ENCODE data around the gene PDCD2L.
"Not testable (repeated sequence)": the region's sequence is repeated elsewhere in the genome, so short reads cannot be mapped to it uniquely, and the experiment has no call there.

Gene PDCD2L

GRCh38 chr19:34375598-34375997 is 28.6 kb upstream of the PDCD2L start:
- DNase-seq: no peak

GRCh38 chr19:34380639-34381241 is 23.5 kb upstream of the PDCD2L start:
- no peak for DNase-seq

DNA sequence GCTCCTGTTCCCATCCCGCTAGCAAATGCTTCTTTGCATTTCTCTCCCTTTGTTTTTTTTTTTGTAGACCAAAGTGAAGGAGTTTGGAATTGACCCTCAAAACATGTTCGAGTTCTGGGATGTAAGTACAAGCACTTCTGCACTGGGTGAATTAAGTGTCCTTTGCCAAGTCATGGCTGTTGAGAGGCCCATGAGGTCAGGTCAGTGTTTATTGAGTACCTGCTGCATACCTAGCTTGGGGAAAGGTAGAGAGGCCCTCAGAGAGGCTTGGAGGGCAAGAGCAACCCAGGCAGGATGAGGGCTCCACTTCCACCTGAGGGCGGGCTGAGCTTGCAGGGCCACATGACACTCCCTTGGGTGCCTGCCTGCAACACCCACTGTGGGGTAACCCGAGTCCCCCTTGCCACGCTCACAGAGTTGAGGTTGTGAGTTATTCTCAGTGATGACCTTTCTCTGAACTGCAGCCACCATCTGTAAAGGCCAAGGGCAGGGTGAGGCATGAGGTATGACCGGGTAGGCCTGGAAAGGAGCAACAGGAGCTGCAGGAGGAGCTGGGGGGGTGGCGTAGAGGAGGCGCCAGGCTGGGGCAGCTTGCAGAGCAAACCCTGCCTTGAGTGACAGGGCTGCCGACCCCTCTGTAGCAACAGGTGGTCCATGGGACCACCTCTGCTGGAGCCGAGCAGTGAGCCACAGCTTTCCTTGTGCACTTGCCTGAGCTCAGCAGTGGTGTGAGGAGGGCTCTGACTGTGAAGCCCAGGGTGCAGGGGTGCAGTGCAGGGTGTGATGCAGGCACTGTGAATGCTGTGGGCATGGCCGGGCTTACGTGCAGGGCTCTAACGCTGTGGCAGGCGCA is 22.6 kb upstream of the PDCD2L start:
- no peak for DNase-seq

GRCh38 chr19:34382471-34382870 is 21.7 kb upstream of the PDCD2L start:
- DNase-seq: no peak

DNA sequence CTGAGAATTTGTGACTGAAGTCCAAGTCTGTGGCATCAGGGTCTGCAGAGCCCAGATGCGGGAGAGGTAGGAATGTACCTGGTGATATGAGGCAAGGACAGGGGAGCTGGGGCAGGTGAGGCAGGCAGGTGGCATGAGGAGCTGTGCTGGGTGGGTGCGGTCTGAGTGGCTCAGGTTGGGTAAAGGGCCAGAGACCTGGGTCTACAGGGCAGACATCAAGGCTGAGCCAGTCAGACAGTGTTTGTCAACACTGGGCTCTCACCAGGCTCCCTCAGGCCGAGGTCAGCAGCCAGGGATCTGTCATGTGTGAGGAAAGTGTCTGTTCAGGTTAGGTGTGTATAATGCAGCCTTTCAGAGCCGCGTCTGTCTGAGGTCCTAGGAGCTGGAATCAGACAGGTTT is 20.6 kb upstream of the PDCD2L start:
- DNase-seq: no peak

DNA sequence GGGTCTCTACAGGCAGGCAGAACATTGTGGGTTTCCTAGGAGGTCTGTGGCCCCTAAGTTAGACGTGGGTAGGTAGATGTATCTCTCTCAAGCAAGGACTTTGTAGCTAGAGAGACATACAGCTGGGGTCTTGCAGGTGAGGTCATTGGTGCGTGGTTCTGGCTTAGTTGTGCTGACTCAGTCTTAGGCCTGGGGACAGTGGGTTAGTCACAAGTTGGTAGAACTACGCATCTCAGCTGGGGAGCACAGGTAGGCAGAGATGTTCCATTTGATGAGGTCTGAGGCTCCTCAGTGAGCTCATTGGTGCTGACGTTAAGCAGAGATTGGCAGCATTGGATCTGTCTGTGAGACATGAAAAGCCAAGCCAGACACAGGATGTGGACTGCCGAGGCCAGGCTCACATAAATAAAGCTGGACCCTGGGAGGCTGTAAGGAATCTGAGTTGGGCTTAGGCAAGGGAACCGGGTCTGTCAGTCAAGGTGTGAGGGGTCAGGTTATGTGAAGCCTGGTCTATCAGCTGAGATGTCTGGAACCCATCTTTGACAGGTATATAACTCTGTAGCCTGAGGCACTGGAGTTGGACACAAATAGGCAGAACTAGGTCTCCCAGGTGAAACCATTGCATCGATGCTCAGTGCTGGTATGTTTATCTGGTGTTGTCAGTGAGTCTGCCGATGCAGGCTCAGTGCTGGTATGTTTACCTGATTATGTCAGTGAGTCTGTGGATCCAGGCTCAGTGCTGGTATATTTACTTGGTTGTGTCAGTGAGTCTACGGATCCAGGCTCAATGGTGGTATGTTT is 17.4 kb upstream of the PDCD2L start:
- DNase-seq: no peak

GRCh38 chr19:34387446-34387810 is 16.8 kb upstream of the PDCD2L start:
- no peak for DNase-seq

DNA sequence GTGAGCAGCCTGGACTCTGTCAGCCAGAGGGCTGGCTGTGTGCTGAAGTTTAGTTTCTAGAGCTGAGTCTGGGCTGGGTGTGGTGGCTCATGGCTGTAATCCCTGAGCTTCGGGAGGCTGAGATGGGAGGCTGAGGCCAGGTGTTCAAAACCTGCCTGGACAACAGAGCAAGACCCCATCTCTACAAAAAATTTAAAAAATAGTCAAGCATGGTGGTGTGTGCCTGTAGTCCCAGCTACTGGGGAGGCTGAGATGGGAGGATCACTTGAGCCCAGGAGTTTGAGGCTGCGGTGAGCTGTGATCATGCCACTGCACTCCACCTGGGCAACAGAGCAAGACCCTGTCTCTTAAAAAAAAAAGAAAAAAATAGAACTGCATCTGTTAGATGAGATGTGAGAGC is 15.5 kb upstream of the PDCD2L start:
- DNase-seq: not testable (repeated sequence)

DNA sequence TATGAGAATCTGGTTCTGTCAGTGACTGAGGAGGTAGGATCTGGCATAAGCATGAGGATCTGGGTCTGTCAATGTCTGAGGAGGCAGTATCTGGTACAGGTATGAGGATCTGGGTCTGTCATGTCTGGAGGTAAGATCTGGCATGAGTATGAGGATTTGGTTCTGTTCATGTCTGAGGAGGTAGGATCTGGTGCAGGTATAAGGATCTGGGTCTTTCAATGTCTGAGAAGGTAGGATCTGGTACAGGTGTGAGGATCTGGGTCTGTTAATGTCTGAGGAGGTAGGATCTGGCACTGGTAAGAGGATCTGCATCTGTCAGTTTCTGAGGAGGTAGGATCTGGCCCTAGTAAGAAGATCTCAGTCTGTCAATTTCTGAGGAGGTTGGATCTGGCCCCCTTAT is 12.4 kb upstream of the PDCD2L start:
- no peak for DNase-seq

DNA sequence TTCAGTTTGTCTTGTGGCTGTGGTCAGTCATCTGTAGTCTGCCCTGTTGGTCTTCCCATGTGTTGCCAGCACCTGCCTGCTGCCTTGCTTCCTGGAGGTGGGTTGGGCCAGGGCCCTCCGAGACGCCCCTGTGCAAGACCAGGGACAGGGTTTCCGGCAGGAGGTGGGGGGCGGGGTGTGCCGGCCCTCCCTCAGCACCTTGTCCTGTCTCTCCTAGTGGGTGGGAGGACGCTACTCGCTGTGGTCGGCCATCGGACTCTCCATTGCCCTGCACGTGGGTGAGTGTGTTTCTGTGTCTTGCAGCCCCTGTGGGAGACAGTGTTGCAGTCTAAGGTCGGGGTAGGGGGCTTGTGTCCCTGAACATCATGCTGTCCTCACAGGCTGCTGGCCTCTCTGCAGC is 11.2 kb upstream of the PDCD2L start:
- no peak for DNase-seq

- no peak for DNase-seq
Measured at GRCh38 chr19:34393629-34394028, 10.6 kb upstream of the PDCD2L start.

- no peak for DNase-seq
Measured at GRCh38 chr19:34397853-34398252, 6.3 kb upstream of the PDCD2L start.

DNA sequence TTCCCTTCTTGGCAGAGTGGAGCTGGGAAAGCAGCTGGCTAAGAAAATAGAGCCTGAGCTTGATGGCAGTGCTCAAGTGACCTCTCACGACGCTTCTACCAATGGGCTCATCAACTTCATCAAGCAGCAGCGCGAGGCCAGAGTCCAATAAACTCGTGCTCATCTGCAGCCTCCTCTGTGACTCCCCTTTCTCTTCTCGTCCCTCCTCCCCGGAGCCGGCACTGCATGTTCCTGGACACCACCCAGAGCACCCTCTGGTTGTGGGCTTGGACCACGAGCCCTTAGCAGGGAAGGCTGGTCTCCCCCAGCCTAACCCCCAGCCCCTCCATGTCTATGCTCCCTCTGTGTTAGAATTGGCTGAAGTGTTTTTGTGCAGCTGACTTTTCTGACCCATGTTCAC is 4.3 kb upstream of the PDCD2L start:
- DNase-seq: no peak

DNA sequence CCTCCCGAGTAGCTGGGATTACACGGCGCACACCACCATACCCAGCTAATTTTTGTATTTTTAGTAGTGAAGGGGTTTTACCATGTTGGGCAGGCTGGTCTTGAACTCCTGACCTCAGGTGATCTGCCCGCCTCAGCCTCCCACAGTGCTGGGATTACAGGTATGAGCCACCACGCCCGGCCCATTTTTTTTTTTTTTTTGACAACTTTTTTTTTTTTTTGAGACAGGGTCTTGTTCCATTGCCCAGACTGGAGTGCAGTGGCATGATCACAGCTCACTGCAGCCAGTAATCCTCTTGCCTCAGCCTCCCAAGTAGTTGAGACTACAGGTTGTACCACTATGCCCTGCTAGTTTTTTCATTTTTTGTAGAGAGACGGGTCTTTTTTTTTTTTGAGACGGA is 3.4 kb upstream of the PDCD2L start:
- not testable (repeated sequence) for DNase-seq

DNA sequence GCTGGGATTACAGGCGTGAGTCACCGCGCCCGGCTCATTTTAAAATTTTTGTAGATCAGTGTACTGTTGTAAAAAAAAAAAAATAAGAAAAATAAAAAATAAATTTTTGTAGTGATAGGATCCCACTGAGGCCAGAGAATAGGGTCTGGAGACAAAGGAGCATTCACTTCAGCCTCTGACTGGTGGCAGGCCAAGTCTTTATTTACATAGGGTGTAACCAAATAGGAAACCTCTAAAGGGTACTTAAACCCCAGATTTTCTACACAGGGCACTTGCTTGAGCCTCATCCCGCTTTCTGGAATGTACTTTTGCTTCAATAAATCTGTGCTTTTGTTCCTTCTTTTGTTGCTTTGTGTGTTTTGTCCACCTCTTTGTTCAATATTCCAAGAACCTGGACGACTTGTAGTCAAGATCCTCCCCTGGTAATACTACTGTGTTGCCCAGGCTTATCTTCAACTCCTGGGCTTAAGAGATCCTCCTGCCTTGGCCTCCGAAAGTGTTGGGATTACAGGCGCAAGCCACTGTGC is 2.1 kb upstream of the PDCD2L start:
- DNase-seq: no peak

- DNase-seq: no peak
Measured at GRCh38 chr19:34403784-34404108, 453 bp upstream of the PDCD2L start.

DNA sequence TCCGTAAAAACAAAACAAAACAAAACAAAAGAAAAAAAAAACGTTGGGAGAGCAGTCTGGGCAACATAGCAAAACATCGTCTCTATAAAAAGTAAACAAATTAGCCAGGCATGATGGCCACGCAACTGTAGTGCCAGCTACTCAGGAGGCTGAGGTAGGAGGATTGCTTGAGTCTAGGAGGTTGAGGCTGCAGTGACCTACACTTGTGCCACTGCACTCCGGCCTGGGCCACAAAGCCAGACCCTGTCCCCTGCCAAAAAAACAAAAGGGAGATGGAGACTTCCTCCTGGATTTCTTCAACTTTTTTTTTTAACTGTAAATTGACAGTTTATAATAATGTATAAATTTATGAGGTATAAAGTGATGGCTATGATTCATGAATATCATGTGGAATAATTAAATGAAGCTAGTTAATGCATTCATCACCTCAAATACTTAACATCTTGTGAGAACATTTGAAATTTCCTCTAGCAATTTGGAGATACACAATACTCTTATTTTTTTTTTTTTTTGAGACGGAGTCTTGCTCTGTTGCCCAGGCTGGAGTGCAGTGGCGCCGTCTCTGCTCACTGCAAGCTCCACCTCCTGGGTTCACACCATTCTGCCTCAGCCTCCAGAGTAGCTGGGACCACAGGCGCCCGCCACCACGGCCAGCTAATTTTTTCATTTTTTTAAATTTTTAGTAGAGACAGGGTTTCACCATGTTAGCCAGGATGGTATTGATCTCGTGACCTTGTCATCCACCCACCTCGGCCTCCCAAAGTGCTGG is 1.9 kb downstream of the PDCD2L start:
- no peak for DNase-seq

GRCh38 chr19:34408411-34408810 is 4.2 kb downstream of the PDCD2L start:
- DNase-seq: no peak

DNA sequence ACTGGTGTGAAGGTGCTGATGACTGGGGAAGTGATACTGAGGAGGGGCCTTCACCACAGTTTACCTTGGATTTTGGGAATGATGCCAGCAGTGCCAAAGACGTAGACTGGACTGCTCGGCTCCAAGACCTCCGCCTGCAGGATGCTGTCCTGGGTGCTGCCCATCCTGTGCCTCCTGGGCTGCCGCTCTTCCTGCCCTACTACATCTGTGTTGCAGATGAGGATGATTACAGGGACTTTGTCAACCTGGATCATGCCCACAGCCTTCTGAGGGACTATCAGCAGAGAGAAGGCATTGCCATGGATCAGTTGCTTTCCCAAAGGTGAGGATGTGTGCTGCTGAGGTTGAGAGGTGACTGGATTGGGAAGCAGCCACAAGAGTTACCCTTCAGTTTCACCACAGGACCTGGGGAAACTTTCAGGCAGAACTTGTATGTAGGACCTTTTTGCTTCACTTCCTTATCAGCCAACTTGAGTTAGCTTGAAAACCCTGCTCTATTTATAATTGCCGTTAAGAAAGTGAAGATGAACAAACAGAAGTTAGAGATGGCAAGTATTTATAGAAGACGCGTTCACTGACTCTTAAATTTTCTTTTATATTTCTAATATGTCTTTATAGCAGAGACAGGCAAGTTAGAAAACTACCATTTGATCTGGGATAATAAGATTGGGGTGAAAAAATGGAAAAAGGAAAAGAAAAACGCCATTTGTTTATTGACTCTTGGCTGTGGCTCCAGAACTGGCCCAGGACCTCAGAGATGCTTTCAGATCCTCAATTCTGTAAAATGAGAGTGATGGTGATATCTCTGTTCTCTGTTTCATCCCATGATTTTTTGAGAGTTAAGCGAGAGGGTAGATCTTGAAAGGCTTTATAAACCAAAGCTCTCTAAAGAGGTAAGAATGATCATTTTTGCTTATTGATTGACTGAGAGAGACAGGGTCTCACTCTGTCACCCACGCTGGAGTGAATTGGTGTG is 5.3 kb downstream of the PDCD2L start:
- no peak for DNase-seq

DNA sequence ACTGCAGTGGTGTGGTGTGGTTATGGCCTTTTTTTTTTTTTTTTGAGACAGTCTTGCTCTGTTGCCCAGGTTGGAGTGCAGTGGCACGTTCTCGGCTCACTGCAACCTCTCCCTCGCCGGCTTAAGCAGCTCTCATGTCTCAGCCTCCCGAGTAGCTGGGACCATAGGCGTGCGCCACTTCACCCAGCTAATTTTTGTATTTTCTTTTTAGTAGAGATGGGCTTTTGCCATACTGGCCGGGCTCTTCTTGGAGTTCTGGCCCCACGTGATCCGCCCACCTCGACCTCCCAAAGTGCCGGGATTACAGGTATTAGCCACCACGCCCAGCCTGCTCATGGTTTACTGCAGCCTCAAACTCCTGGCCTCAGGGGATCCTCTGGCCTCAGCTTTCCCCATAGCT is 7.0 kb downstream of the PDCD2L start:
- DNase-seq: no peak

DNA sequence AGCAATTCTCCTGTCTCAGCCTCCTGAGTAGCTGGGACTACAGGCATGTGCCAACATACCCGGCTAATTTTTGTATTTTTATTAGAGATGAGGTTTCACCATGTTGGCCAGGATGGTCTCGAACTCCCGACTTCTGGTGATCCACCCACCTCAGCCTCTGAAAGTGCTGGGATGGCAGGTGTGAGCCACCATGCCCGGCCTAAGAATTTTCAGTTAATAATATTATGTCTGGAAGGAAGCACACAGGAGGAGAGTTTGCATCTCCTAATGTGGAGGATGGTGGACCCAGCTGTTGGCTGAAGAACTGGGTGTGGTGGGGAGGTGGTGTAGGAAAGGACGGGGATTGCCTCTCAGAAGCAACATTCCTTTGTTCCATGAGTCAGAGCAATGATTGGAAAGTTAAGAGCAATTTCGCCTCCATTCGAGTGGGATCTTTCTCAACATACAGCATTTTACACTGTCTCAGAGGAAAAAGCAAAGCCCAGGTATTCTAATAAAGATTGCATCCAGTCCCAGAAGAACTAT is 11.9 kb downstream of the PDCD2L start:
- no peak for DNase-seq

- DNase-seq: no peak
Measured at GRCh38 chr19:34418300-34418699, 14.1 kb downstream of the PDCD2L start.

Measured in GOT3 (cell line).